NB4 (cell line): Measurements from ENCODE around the gene KCTD21.
A peak's percentile ranks its signal among the peaks of the same experiment; 100 is the strongest.

ENCODE experiments used
- DNase-seq: peaks from one replicate; pipeline ENCODE4 v3.0.0; 2010; ENCODE audit warnings: low read depth
- H3K4me3 ChIP-seq: one replicate; pipeline ENCODE4 v1.5.1; 2011; ENCODE audit warnings: mild to moderate bottlenecking, low read depth, low read length, moderate library complexity
- CTCF ChIP-seq: IDR thresholded peaks from one replicate; pipeline ENCODE4 v1.5.1; 2012; ENCODE audit warnings: low read depth, low read length
- MAX ChIP-seq: IDR thresholded peaks from 2 replicates; pipeline ENCODE4 v1.6.1; 2011; ENCODE audit warnings: low read depth, low read length
- MYC ChIP-seq: IDR thresholded peaks from 2 replicates; pipeline ENCODE4 v1.6.1; 2011; ENCODE audit warnings: low read depth, low read length
- POLR2A ChIP-seq: IDR thresholded peaks from 2 replicates; pipeline ENCODE4 v1.6.1; 2011; ENCODE audit warnings: mild to moderate bottlenecking; ENCODE audit not compliant: insufficient read length; ENCODE audit errors: extremely low read depth

KCTD21 gene

DNA sequence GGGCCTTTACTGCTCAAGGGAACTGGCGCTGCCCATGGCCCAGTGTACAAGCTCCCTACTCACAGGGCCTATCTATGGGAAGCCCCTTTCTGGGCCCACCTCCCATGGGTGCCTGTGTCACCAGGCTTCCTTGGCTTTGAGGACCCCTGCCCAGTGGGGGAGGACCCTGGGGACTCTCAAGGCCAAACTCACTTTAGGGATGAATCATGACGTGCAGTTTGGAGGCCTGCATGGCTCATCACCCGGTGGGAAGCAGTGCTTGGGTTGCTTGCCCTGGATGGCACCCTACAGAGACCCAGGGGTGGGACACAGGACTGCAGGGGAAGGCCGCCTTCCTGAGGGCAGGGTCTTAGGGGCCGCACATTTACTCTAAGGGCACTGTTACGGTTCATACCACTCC is 16.5 kb downstream of the KCTD21 start:
- no peak for TF ChIP-seq CTCF
- TF ChIP-seq POLR2A, result no peak
- no peak for TF ChIP-seq MAX
- DNase-seq, result no peak
- no peak overlapping the region for H3K4me3 ChIP-seq

GRCh38 chr11:78170874-78171549 is 17.4 kb downstream of the KCTD21 start:
- no peak for DNase-seq
- TF ChIP-seq MAX, result no peak
- no peak for TF ChIP-seq MYC
- no peak for TF ChIP-seq POLR2A
- no peak for TF ChIP-seq CTCF
- no peak overlapping the region for H3K4me3 ChIP-seq

GRCh38 chr11:78170413-78170812 is 18.0 kb downstream of the KCTD21 start:
- no peak overlapping the region for H3K4me3 ChIP-seq
- DNase-seq, result no peak
- TF ChIP-seq POLR2A (no peak), CTCF (no peak), MAX (no peak), MYC (no peak)

GRCh38 chr11:78168539-78169477 is 19.6 kb downstream of the KCTD21 start:
- DNase-seq, result peak; percentile 35
- TF ChIP-seq POLR2A (no peak), CTCF (no peak), MAX (no peak), MYC (no peak)
- no peak overlapping the region for H3K4me3 ChIP-seq

- no peak for DNase-seq
- no peak overlapping the region for H3K4me3 ChIP-seq
- TF ChIP-seq MYC (no peak), MAX (no peak), CTCF (no peak), POLR2A (no peak)
These were observed 21.5 kb downstream of the KCTD21 start for GRCh38 chr11:78166855-78167469.
